Measurements from ENCODE around the gene FYB1.

DNA sequence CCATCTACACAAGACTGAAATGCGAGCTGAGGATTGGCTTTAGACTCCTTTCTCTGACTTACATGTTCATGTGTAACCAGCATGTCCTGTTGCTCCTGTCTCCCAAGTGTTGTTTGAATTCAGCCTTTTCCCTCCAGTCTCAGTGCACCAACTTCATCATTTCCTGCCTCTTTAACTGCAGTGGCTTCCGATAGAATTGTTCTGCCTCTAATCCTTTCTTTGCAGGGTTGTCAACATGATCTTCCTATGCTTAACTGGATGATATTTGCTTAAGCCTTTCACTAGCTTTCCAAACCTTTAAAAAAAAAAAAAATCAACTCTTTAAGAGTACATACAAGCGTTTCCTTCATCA is 6.7 kb upstream of the FYB1 start:
- TF ChIP-seq CTCF (IDR thresholded peaks at IDR 0.05) (no peak), POLR2A (IDR thresholded peaks at IDR 0.05) (no peak)

Measured in stomach (tissue), 4 donors.